A673 (cell line): ENCODE results near the gene GALNT9. TPM values are rescaled to one million over a fixed set of nuclear protein-coding genes. Genes with fewer than 3 reads are reported as not detected.

Experiments
- BruUV-seq: library from RNA; stranded (reverse); fragments of 400-500 nt; replicated peaks from 2 replicates; lab custom pipeline; 2021; lab: Mats Ljungman, UMichigan
- CTCF ChIA-PET: fragments of 300-600 bp; sonication (Branson Sonifier 250); formaldehyde crosslinking; loops from one replicate; lab custom pipeline; 2022; ENCODE audit warnings: antibody characterized with exemption; lab: Charles Lee
- POLR2A ChIA-PET: fragments of 300-600 bp; sonication (Branson Sonifier 250); formaldehyde crosslinking; loops from one replicate; lab custom pipeline; 2022; ENCODE audit warnings: antibody characterized with exemption; ENCODE audit not compliant: low non-redundant PET; lab: Charles Lee
- DNase-seq: peaks from one replicate; pipeline ENCODE4 v3.0.0-alpha.2; 2015; ENCODE audit warnings: low spot score
- H3K27ac ChIP-seq: fragments of 200-600 bp; sonication (generic); 2 replicates; pipeline ENCODE4 v1.5.1; 2016; ENCODE audit warnings: mixed run types, low read depth, mild to moderate bottlenecking, mixed read lengths, antibody characterized with exemption, low read length; ENCODE audit not compliant: poor library complexity, severe bottlenecking
- H3K27me3 ChIP-seq: fragments of 200-600 bp; sonication (generic); replicated peaks from 2 replicates; pipeline ENCODE4 v1.6.1; 2017; ENCODE audit warnings: mixed run types, low read depth, mild to moderate bottlenecking, mixed read lengths, antibody characterized with exemption, low read length; ENCODE audit not compliant: insufficient read depth, poor library complexity
- H3K36me3 ChIP-seq: fragments of 200-600 bp; sonication (generic); 2 replicates; pipeline ENCODE4 v1.6.1; 2016; ENCODE audit warnings: mixed run types, mild to moderate bottlenecking, mixed read lengths, antibody characterized with exemption, low read length; ENCODE audit not compliant: insufficient read depth, poor library complexity, severe bottlenecking
- H3K4me1 ChIP-seq: fragments of 200-600 bp; sonication (generic); 2 replicates; pipeline ENCODE4 v1.6.1; 2017; ENCODE audit warnings: mixed run types, mild to moderate bottlenecking, mixed read lengths, antibody characterized with exemption, low read length; ENCODE audit not compliant: insufficient read depth, poor library complexity, severe bottlenecking
- H3K4me3 ChIP-seq: fragments of 200-600 bp; sonication (generic); 2 replicates; pipeline ENCODE4 v1.5.1; 2016; ENCODE audit warnings: low read depth, mixed run types, mild to moderate bottlenecking, mixed read lengths, low read length; ENCODE audit not compliant: poor library complexity, severe bottlenecking
- H3K9me3 ChIP-seq: fragments of 200-600 bp; sonication (generic); 2 replicates; pipeline ENCODE4 v1.6.1; 2016; ENCODE audit warnings: mixed run types, low read depth, mild to moderate bottlenecking, mixed read lengths, antibody characterized with exemption, low read length; ENCODE audit not compliant: poor library complexity, severe bottlenecking
- CTCF ChIP-seq: fragments of 300-800, 200-600 bp; sonication (generic); conservative IDR thresholded peaks from 2 replicates; pipeline ENCODE4 v1.5.1; 2017; ENCODE audit warnings: low read depth, mild to moderate bottlenecking, antibody characterized with exemption, low read length, moderate library complexity, mixed read lengths
- EZH2 ChIP-seq: fragments of 200-600 bp; sonication (generic); IDR thresholded peaks from 2 replicates; pipeline ENCODE4 v1.6.1; 2017; ENCODE audit warnings: borderline replicate concordance, low read depth, mild to moderate bottlenecking, mixed read lengths, antibody characterized with exemption, low read length; ENCODE audit not compliant: poor library complexity, severe bottlenecking
- intact Hi-C: fragments of 100-400 bp; cut with micrococcal nuclease; formaldehyde crosslinking; loops from one replicate; pipeline ENCODE4 v1.10.0; 2022; ENCODE audit not compliant: unreplicated experiment
- total RNA-seq: library from RNA; stranded (reverse); gene quantifications from 2 replicates; pipeline ENCODE4 v1.2.3, GENCODE V29; 2021

GALNT9 gene
- total RNA-seq, 1 experiment from 2014 or later: 7.4 TPM

GRCh38 chr12:132154941-132155770 lies 174.2 kb downstream of the GALNT9 start:
- DNase-seq: no peak
- Histone ChIP-seq H3K27ac (no peak overlapping the region), H3K9me3 (no peaks in the 10 kb centered on the region), H3K4me1 (no peaks in the 10 kb centered on the region), H3K36me3 (peaks cover 12% of the 10 kb centered on the region), H3K27me3 (no peaks in the 10 kb centered on the region), H3K4me3 (no peak overlapping the region)
- CTCF ChIA-PET: no interaction called here
- intact Hi-C loops: loop anchor here (1.0 to 2.0 kb wide), 3 partner anchors 64 to 460 kb away; no protein-coding TSS in a partner anchor
- TF ChIP-seq CTCF (no peak), EZH2 (no peak)
- no TSS peak for BruUV-seq
- POLR2A ChIA-PET: no interaction called here

DNA sequence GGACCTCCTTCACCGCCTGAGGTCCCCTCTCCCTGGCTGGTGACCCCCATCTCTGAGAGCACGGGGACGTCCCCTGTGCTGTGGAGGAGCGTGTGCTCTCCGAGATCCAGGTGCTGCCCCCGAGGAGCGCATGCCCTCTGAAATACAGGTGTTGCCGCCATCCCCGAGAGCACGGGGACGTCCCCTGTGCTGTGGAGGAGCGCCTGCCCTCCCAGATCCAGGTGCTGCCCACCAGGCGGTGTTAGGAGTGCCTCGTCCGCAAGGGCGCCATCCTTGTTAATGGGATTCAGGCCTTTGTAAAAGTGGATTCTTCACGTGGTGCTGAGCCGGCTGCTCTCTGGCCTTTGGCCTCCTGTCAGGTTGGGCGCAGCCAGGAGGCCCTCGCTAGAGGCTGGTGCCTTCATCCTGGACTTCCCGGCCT lies 175.0 kb downstream of the GALNT9 start:
- POLR2A ChIA-PET: no interaction called here

More for the DNA sequence above, 175.0 kb downstream of the GALNT9 start:
- CTCF ChIA-PET: interaction anchor here (0.6 to 1.2 kb wide), 9 partner anchors 8 to 461 kb away, joined by 3 to 39 read pairs (median 6); no protein-coding TSS in a partner anchor
- BruUV-seq: no TSS peak
- Histone ChIP-seq H3K4me3 (no peak overlapping the region), H3K4me1 (no peaks in the 10 kb centered on the region), H3K36me3 (peaks cover 12% of the 10 kb centered on the region), H3K27ac (no peak overlapping the region), H3K9me3 (no peaks in the 10 kb centered on the region), H3K27me3 (no peaks in the 10 kb centered on the region)
- intact Hi-C loops: loop anchor here (1.0 to 2.0 kb wide), 3 partner anchors 65 to 460 kb away; no protein-coding TSS in a partner anchor
- TF ChIP-seq EZH2 (no peak), CTCF (no peak)
- no peak for DNase-seq
